WTC11 (cell line): ENCODE data around the gene SYNM. TPM values are rescaled to one million over a fixed set of nuclear protein-coding genes. Genes with fewer than 3 reads are reported as not detected.

Experiments
- ATAC-seq: fragments of 200-7000 bp; cut with Tn5 transposase; 2 replicates; pipeline ENCODE4 v1.10.0; 2021; ENCODE audit warnings: mild to moderate bottlenecking, moderate library complexity
- CTCF ChIA-PET: fragments of 300-600 bp; sonication (Branson Sonifier 250); formaldehyde crosslinking; loops from one replicate; lab custom pipeline; 2021; ENCODE audit warnings: antibody characterized with exemption; lab: Charles Lee
- POLR2A ChIA-PET: fragments of 350-600 bp; sonication (Branson Sonifier 250); formaldehyde crosslinking; loops from one replicate; lab custom pipeline; 2021; ENCODE audit warnings: antibody characterized with exemption; lab: Charles Lee
- DNase-seq: peaks from one replicate; pipeline ENCODE4 v3.0.0; 2021; ENCODE audit warnings: low spot score
- H3K27ac Mint-ChIP-seq: 2 replicates; pipeline ENCODE4 v1.8.0; 2021; ENCODE audit warnings: mixed read lengths
- H3K27me3 Mint-ChIP-seq: 2 replicates; pipeline ENCODE4 v1.8.0; 2021; ENCODE audit warnings: low read depth, mild to moderate bottlenecking, moderate library complexity, mixed read lengths
- H3K36me3 Mint-ChIP-seq: 2 replicates; pipeline ENCODE4 v1.8.0; 2021; ENCODE audit warnings: mixed read lengths
- H3K4me1 Mint-ChIP-seq: 2 replicates; pipeline ENCODE4 v1.8.0; 2022; ENCODE audit warnings: mixed read lengths
- H3K4me3 Mint-ChIP-seq: 2 replicates; pipeline ENCODE4 v1.8.0; 2021; ENCODE audit warnings: mild to moderate bottlenecking, moderate library complexity, mixed read lengths
- H3K9me3 Mint-ChIP-seq: 2 replicates; pipeline ENCODE4 v1.8.0; 2021; ENCODE audit warnings: mixed read lengths
- CBFB ChIP-seq: sonication (generic); formaldehyde crosslinking; IDR thresholded peaks from 2 replicates; pipeline ENCODE4 v1.8.1; 2022; ENCODE audit warnings: mild to moderate bottlenecking, low read depth, missing genetic modification reagents
- FOXK1 ChIP-seq: sonication (generic); formaldehyde crosslinking; IDR thresholded peaks from 2 replicates; pipeline ENCODE4 v1.8.0; 2022; ENCODE audit warnings: mild to moderate bottlenecking, moderate library complexity, missing genetic modification reagents
- IRF2 ChIP-seq: sonication (generic); formaldehyde crosslinking; IDR thresholded peaks from 2 replicates; pipeline ENCODE4 v1.8.0; 2022; ENCODE audit warnings: low read depth, missing genetic modification reagents, borderline replicate concordance
- JAZF1 ChIP-seq: fragments of 250-450 bp; sonication (Bioruptor Pico); IDR thresholded peaks from 2 replicates; pipeline ENCODE4 v1.9.0; 2021; ENCODE audit warnings: moderate library complexity, mild to moderate bottlenecking, inconsistent platforms
- NR2C2 ChIP-seq: sonication (generic); formaldehyde crosslinking; IDR thresholded peaks from 2 replicates; pipeline ENCODE4 v1.8.0; 2022; ENCODE audit warnings: mild to moderate bottlenecking, missing genetic modification reagents
- TP53 ChIP-seq: sonication (generic); formaldehyde crosslinking; IDR thresholded peaks from 2 replicates; pipeline ENCODE4 v1.8.1; 2023; ENCODE audit warnings: mild to moderate bottlenecking, missing genetic modification reagents
- ZNF423 ChIP-seq: fragments of 250-450 bp; sonication (Bioruptor Pico); IDR thresholded peaks from 2 replicates; pipeline ENCODE4 v2.1.2; 2022; ENCODE audit warnings: mild to moderate bottlenecking, moderate library complexity
- total RNA-seq: library from RNA; stranded (reverse); gene quantifications from 3 replicates; pipeline ENCODE4 v1.2.3, GENCODE V29; 2021
- TF ChIP-seq, protein P1 (sequence below): sonication (generic); formaldehyde crosslinking; conservative IDR thresholded peaks from 2 replicates; pipeline ENCODE4 v1.8.1; 2023; ENCODE audit warnings: mild to moderate bottlenecking, low read depth, missing genetic modification reagents, moderate library complexity
- TF ChIP-seq, protein P2 (sequence below): fragments of 250-450 bp; sonication (Bioruptor Pico); IDR thresholded peaks from 2 replicates; pipeline ENCODE4 v1.9.0; 2021; ENCODE audit warnings: mild to moderate bottlenecking, borderline replicate concordance
- TF ChIP-seq, protein P3 (sequence below): fragments of 250-450 bp; sonication (Bioruptor Pico); IDR thresholded peaks from 2 replicates; pipeline ENCODE4 v1.9.0; 2021; ENCODE audit warnings: mild to moderate bottlenecking
- TF ChIP-seq, protein P4 (sequence below): sonication (generic); formaldehyde crosslinking; IDR thresholded peaks from 2 replicates; pipeline ENCODE4 v1.8.1; 2022; ENCODE audit warnings: low read depth, mild to moderate bottlenecking, moderate library complexity, missing genetic modification reagents, borderline replicate concordance
- TF ChIP-seq, protein P5 (sequence below): fragments of 250-450 bp; sonication (Bioruptor Pico); IDR thresholded peaks from 2 replicates; pipeline ENCODE4 v2.1.2; 2022; ENCODE audit warnings: mild to moderate bottlenecking, moderate library complexity

Gene SYNM
- total RNA-seq, 1 experiment from 2014 or later: 2.2 TPM

DNA sequence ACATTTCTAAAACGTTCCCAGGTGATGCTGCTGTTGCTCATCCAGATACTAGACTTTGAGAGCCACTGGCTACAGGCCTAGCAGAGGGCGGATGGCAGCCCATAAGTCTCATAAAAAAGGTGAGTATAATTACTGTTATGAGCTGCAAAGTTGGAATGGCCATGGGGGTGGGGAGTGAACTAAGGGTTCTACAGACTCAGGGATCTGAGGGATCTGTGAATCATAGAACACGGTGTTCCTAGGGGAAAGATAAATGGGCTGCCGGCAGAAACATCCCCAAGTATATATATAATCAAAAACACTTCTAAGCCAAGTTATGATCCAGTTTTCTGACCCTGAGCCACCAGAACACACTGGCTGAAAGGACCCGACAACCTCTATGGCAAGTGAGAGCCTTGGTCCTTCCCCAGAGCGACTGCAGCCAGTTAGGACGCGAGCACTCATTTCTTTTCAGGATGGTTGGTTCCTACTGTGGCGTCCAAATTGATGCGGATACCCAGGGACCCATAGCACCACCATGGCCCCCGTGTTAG is 7.9 kb upstream of the SYNM start:
- Mint-ChIP-seq H3K9me3 (no peaks in the 10 kb centered on the region), H3K27ac (no peak overlapping the region), H3K27me3 (peaks cover 35% of the 10 kb centered on the region), H3K4me3 (no peak overlapping the region), H3K36me3 (no peaks in the 10 kb centered on the region), H3K4me1 (peaks cover 5% of the 10 kb centered on the region)
- TF ChIP-seq, protein P1, sequence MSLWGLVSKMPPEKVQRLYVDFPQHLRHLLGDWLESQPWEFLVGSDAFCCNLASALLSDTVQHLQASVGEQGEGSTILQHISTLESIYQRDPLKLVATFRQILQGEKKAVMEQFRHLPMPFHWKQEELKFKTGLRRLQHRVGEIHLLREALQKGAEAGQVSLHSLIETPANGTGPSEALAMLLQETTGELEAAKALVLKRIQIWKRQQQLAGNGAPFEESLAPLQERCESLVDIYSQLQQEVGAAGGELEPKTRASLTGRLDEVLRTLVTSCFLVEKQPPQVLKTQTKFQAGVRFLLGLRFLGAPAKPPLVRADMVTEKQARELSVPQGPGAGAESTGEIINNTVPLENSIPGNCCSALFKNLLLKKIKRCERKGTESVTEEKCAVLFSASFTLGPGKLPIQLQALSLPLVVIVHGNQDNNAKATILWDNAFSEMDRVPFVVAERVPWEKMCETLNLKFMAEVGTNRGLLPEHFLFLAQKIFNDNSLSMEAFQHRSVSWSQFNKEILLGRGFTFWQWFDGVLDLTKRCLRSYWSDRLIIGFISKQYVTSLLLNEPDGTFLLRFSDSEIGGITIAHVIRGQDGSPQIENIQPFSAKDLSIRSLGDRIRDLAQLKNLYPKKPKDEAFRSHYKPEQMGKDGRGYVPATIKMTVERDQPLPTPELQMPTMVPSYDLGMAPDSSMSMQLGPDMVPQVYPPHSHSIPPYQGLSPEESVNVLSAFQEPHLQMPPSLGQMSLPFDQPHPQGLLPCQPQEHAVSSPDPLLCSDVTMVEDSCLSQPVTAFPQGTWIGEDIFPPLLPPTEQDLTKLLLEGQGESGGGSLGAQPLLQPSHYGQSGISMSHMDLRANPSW: no peak
- TF ChIP-seq CBFB (CRISPR knock-in tag): no peak
- no peak for TF ChIP-seq NR2C2 (CRISPR knock-in tag)
- no peak for ATAC-seq
- DNase-seq: no peak
- ChIA-PET CTCF (no interaction called here), POLR2A (no interaction called here)

DNA sequence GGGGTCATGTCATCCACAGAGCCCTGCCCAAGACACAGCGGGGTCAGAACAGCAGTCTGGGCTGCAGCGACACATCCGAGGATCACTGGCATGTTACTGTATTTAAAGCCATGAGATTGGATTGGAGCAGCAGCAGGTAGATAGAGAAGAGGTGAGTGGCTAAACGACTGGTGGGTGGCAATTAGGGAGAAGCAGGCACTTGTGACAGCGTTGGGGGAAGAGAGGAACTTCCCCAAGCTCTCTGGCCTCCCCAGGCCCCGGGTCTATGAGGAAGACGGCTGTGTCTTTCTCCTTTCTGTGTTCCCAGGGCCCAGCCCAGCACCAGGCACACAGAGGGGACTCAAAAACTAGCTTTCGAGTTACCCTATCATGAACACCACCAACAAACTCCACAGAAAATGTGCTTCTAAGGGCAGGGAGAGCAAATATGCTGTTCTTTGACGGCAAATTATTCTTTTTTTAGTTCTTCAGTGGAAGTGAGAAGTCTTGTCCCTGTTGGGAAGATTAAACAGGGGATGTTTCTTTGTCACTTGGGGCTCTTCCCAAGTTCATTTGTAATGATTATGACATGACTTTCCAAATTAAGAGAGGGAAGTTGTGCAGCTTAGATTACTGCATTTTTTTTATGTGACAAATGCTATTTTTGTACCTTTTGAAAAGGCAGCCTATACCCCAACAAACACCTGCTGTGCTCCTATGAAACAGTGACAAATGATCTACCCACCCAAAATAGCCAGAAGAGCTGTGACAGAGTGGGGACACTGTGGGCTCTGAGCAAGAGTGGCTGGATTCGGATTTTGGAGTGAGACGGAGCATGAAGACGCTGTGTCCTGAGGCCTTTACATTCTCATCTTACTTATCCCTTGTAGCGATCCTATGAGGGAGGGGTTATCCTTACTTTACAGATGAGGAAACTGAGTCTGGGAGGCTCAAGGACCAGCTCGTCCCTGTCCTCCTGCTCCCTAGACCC is 7.2 kb upstream of the SYNM start:
- Mint-ChIP-seq H3K4me3 (no peak overlapping the region), H3K9me3 (no peaks in the 10 kb centered on the region), H3K36me3 (no peaks in the 10 kb centered on the region), H3K27ac (no peak overlapping the region), H3K4me1 (peaks cover 5% of the 10 kb centered on the region), H3K27me3 (peaks cover 43% of the 10 kb centered on the region)
- no peak for TF ChIP-seq ZNF423 (CRISPR knock-in tag)
- TF ChIP-seq, protein P2, sequence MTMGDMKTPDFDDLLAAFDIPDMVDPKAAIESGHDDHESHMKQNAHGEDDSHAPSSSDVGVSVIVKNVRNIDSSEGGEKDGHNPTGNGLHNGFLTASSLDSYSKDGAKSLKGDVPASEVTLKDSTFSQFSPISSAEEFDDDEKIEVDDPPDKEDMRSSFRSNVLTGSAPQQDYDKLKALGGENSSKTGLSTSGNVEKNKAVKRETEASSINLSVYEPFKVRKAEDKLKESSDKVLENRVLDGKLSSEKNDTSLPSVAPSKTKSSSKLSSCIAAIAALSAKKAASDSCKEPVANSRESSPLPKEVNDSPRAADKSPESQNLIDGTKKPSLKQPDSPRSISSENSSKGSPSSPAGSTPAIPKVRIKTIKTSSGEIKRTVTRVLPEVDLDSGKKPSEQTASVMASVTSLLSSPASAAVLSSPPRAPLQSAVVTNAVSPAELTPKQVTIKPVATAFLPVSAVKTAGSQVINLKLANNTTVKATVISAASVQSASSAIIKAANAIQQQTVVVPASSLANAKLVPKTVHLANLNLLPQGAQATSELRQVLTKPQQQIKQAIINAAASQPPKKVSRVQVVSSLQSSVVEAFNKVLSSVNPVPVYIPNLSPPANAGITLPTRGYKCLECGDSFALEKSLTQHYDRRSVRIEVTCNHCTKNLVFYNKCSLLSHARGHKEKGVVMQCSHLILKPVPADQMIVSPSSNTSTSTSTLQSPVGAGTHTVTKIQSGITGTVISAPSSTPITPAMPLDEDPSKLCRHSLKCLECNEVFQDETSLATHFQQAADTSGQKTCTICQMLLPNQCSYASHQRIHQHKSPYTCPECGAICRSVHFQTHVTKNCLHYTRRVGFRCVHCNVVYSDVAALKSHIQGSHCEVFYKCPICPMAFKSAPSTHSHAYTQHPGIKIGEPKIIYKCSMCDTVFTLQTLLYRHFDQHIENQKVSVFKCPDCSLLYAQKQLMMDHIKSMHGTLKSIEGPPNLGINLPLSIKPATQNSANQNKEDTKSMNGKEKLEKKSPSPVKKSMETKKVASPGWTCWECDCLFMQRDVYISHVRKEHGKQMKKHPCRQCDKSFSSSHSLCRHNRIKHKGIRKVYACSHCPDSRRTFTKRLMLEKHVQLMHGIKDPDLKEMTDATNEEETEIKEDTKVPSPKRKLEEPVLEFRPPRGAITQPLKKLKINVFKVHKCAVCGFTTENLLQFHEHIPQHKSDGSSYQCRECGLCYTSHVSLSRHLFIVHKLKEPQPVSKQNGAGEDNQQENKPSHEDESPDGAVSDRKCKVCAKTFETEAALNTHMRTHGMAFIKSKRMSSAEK (CRISPR knock-in tag): no peak
- TF ChIP-seq, protein P1: no peak
- ATAC-seq (no peak), DNase-seq (no peak)
- ChIA-PET POLR2A (no interaction called here), CTCF (no interaction called here)

DNA sequence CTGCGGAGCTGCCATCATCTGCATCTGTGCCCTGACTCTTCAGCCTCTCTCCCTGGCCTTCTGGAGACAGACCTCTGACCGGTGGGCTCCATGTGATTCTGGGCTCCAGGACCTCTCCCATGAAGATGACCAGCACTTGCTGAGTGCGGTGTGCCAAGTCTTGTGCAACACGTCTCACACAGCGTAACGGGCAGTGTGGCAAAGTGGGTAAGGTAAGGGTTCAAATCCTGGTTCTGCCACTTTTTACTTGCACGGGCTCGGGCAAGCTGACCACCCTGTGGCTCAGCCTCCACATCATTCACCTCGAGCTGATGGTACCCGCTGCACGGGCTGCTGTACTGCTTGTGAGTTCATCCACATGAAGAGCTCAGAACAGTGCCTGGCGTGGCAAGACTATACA is 6.5 kb upstream of the SYNM start:
- Mint-ChIP-seq H3K27ac (no peak overlapping the region), H3K27me3 (peaks cover 49% of the 10 kb centered on the region)
- TF ChIP-seq IRF2 (CRISPR knock-in tag) (no peak), FOXK1 (no peak), TP53 (CRISPR knock-in tag) (no peak), JAZF1 (CRISPR knock-in tag) (no peak)
- TF ChIP-seq, protein P3, sequence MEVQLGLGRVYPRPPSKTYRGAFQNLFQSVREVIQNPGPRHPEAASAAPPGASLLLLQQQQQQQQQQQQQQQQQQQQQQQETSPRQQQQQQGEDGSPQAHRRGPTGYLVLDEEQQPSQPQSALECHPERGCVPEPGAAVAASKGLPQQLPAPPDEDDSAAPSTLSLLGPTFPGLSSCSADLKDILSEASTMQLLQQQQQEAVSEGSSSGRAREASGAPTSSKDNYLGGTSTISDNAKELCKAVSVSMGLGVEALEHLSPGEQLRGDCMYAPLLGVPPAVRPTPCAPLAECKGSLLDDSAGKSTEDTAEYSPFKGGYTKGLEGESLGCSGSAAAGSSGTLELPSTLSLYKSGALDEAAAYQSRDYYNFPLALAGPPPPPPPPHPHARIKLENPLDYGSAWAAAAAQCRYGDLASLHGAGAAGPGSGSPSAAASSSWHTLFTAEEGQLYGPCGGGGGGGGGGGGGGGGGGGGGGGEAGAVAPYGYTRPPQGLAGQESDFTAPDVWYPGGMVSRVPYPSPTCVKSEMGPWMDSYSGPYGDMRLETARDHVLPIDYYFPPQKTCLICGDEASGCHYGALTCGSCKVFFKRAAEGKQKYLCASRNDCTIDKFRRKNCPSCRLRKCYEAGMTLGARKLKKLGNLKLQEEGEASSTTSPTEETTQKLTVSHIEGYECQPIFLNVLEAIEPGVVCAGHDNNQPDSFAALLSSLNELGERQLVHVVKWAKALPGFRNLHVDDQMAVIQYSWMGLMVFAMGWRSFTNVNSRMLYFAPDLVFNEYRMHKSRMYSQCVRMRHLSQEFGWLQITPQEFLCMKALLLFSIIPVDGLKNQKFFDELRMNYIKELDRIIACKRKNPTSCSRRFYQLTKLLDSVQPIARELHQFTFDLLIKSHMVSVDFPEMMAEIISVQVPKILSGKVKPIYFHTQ (CRISPR knock-in tag): no peak
- TF ChIP-seq, protein P4, sequence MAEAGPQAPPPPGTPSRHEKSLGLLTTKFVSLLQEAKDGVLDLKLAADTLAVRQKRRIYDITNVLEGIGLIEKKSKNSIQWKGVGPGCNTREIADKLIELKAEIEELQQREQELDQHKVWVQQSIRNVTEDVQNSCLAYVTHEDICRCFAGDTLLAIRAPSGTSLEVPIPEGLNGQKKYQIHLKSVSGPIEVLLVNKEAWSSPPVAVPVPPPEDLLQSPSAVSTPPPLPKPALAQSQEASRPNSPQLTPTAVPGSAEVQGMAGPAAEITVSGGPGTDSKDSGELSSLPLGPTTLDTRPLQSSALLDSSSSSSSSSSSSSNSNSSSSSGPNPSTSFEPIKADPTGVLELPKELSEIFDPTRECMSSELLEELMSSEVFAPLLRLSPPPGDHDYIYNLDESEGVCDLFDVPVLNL (CRISPR knock-in tag): no peak
- TF ChIP-seq, protein P5, sequence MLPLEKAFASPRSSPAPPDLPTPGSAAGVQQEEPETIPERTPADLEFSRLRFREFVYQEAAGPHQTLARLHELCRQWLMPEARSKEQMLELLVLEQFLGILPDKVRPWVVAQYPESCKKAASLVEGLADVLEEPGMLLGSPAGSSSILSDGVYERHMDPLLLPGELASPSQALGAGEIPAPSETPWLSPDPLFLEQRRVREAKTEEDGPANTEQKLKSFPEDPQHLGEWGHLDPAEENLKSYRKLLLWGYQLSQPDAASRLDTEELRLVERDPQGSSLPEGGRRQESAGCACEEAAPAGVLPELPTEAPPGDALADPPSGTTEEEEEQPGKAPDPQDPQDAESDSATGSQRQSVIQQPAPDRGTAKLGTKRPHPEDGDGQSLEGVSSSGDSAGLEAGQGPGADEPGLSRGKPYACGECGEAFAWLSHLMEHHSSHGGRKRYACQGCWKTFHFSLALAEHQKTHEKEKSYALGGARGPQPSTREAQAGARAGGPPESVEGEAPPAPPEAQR (CRISPR knock-in tag): no peak

More for the DNA sequence above, 6.5 kb upstream of the SYNM start:
- ChIA-PET CTCF (no interaction called here), POLR2A (no interaction called here)
- ATAC-seq (no peak), DNase-seq (no peak)
- no peak overlapping the region for H3K4me3 Mint-ChIP-seq
- H3K9me3 Mint-ChIP-seq: no peaks in the 10 kb centered on the region
- H3K36me3 Mint-ChIP-seq: no peaks in the 10 kb centered on the region
- H3K4me1 Mint-ChIP-seq: peaks cover 5% of the 10 kb centered on the region
